ENCODE results near the gene C1orf167. TPM values are rescaled to one million over a fixed set of nuclear protein-coding genes. Genes with fewer than 3 reads are reported as not detected.

Gene C1orf167
- polyA plus RNA-seq, 3 donors: 0.36 to 0.46 TPM; not detected in 1

- DNase-seq (ENCODE audit: low read depth in 3 of 3, low spot score in 2 of 3): no peak
These were observed 65.0 kb downstream of the C1orf167 start for GRCh38 chr1:11826946-11827345.

- DNase-seq (ENCODE audit: low read depth in 3 of 3, low spot score in 2 of 3): no peak
These were observed 66.5 kb downstream of the C1orf167 start for GRCh38 chr1:11828511-11828910.

GRCh38 chr1:11831945-11832725 is 70.1 kb downstream of the C1orf167 start:
- no peak for DNase-seq (ENCODE audit: low read depth in 3 of 3, low spot score in 2 of 3)

- DNase-seq (ENCODE audit: low read depth in 3 of 3, low spot score in 2 of 3): no peak
These were observed 71.5 kb downstream of the C1orf167 start for GRCh38 chr1:11833497-11833896.

GRCh38 chr1:11833900-11834299 is 71.9 kb downstream of the C1orf167 start:
- no peak for DNase-seq (ENCODE audit: low read depth in 3 of 3, low spot score in 2 of 3)

- DNase-seq (ENCODE audit: low read depth in 3 of 3, low spot score in 2 of 3): no peak
These were observed 73.6 kb downstream of the C1orf167 start for GRCh38 chr1:11835441-11836225.

GRCh38 chr1:11836955-11837766 is 75.2 kb downstream of the C1orf167 start:
- DNase-seq (ENCODE audit: low read depth in 3 of 3, low spot score in 2 of 3): no peak

GRCh38 chr1:11837767-11838348 is 75.9 kb downstream of the C1orf167 start:
- DNase-seq (ENCODE audit: low read depth in 3 of 3, low spot score in 2 of 3): no peak

GRCh38 chr1:11838349-11839272 is 76.6 kb downstream of the C1orf167 start:
- DNase-seq (ENCODE audit: low read depth in 3 of 3, low spot score in 2 of 3): no peak

Other genes with a start within 250 kb of the C1orf167 start
- gene FBXO2, start 107.8 kb upstream of the C1orf167 start, polyA plus RNA-seq (ENCODE audit: insufficient read length in 3 of 3): 1 to 10 TPM; 1.0 to 1.2 (median 1.1) TPM
- 10 to 100 TPM; 11.0 to 14.2 (median 11.8) TPM for gene FBXO44, start 107.3 kb upstream of the C1orf167 start, polyA plus RNA-seq (ENCODE audit: insufficient read length in 3 of 3)
- 1 to 10 TPM; 3.6 to 4.8 (median 4.2) TPM for gene FBXO6, start 98.0 kb upstream of the C1orf167 start, polyA plus RNA-seq (ENCODE audit: insufficient read length in 3 of 3)
- gene MAD2L2, start 81.0 kb upstream of the C1orf167 start, polyA plus RNA-seq (ENCODE audit: insufficient read length in 3 of 3): 10 to 100 TPM; 41.9 to 45.9 (median 44.7) TPM
- 1 to 10 TPM in 1 of 3 donors, under 1 TPM in 2; 0.80 to 1.3 (median 0.89) TPM for gene DRAXIN, start 70.5 kb upstream of the C1orf167 start, polyA plus RNA-seq (ENCODE audit: insufficient read length in 3 of 3)
- 10 to 100 TPM; 36.4 to 42.5 (median 36.6) TPM for gene AGTRAP, start 26.1 kb upstream of the C1orf167 start, polyA plus RNA-seq (ENCODE audit: insufficient read length in 3 of 3)
- 10 to 100 TPM; 15.4 to 18.8 (median 17.2) TPM for gene MTHFR, start 43.8 kb downstream of the C1orf167 start, polyA plus RNA-seq (ENCODE audit: insufficient read length in 3 of 3)
- 10 to 100 TPM; 13.5 to 15.1 (median 14.9) TPM for gene CLCN6, start 44.0 kb downstream of the C1orf167 start, polyA plus RNA-seq (ENCODE audit: insufficient read length in 3 of 3)
- gene NPPA, start 85.6 kb downstream of the C1orf167 start, polyA plus RNA-seq (ENCODE audit: insufficient read length in 3 of 3): 1 to 10 TPM in 2 of 3 donors, under 1 TPM in 1; 0.17 to 2.0 (median 1.3) TPM
- gene NPPB, start 96.8 kb downstream of the C1orf167 start, polyA plus RNA-seq (ENCODE audit: insufficient read length in 3 of 3): not detected
- gene KIAA2013, start 164.2 kb downstream of the C1orf167 start, polyA plus RNA-seq (ENCODE audit: insufficient read length in 3 of 3): 10 to 100 TPM; 37.7 to 42.6 (median 40.1) TPM
- gene PLOD1, start 172.5 kb downstream of the C1orf167 start, polyA plus RNA-seq (ENCODE audit: insufficient read length in 3 of 3): 100 to 1,000 TPM; 102 to 103 (median 102) TPM
- 10 to 100 TPM; 73.1 to 77.8 (median 74.1) TPM for gene MFN2, start 218.3 kb downstream of the C1orf167 start, polyA plus RNA-seq (ENCODE audit: insufficient read length in 3 of 3)

Data from right renal cortex interstitium (tissue), 3 donors.